ENCODE results near the gene NTN1.

NTN1 gene

DNA sequence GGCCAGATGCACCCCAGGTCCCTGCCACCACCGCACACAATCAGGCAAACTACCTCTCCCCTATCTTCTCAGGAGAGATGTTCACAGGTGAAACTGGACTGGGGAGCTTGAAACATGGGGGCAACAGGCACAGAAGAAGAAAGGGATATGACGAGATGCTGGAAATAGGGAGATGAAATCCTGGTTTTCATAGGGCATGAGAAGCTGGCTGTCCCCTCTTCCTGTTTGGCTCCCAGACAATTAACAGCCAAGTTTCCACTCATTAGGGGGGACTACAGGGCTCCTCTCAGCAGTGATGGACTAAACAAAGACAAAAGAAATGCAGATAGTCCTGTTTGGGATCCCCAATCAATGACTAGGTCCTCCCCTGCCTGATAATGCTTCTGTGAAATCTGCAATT is 266.0 kb downstream of the NTN1 start:
- DNase-seq = no peak

- no peak for DNase-seq
Measured at GRCh38 chr17:9290226-9290613, 268.9 kb downstream of the NTN1 start.

DNA sequence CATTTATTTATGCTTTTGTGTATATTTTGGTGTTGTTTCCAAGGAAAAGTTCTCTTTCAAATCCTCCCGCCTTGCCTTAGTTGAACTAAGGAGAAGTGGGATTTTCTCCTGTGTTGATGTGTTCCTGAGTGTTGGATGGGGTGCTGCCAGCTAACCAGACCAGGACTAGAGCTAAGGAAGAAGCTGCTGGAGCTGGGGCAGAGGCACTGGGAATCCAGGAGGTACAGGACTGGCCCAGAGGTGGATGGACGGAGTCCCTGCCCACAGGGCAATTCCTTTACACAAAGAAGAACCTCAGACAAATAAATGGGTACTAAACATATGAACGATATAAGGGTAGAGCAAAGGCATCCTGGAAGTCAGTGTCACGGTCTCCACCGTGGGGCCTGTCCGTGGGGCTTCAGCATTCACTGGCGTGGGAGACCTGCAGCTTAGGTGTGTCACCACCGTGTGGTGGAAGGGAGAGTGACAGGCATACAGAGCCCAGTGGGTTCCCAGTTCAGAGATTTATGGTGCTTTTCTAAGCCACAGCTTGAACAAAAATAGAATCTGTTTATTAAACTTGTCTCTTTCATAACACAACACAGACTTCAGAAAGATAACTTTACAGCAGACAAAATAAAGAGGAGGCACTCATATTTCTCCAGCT is 270.7 kb downstream of the NTN1 start:
- DNase-seq = peak; percentile 19 to 22

- DNase-seq = no peak
Measured at GRCh38 chr17:9292561-9292941, 271.2 kb downstream of the NTN1 start.
